GM23338 (cell line): Measurements from ENCODE around the gene DCBLD1. TPM values are rescaled to one million over a fixed set of nuclear protein-coding genes. Genes with fewer than 3 reads are reported as not detected.

Source experiments
- ATAC-seq: fragments of 200-7000 bp; cut with Tn5 transposase; 3 replicates; pipeline ENCODE4 v1.9.1; 2020
- DNase-seq: peaks from one replicate; pipeline ENCODE4 v3.0.0-alpha.2; 2015; ENCODE audit warnings: low spot score
- H2AFZ ChIP-seq: fragments of 200-600 bp; sonication (generic); 2 replicates; pipeline ENCODE4 v1.8.0; 2016; ENCODE audit warnings: antibody characterized with exemption, mild to moderate bottlenecking, moderate library complexity
- H3F3A ChIP-seq: fragments of 200-600 bp; sonication (generic); replicated peaks from 2 replicates; pipeline ENCODE4 v1.8.0; 2017; ENCODE audit warnings: antibody characterized with exemption, mixed run types, low read depth
- H3K27ac ChIP-seq: fragments of 200-600 bp; sonication (generic); 2 replicates; pipeline ENCODE4 v1.6.1; 2016; ENCODE audit warnings: low read depth
- H3K27me3 ChIP-seq: fragments of 200-600 bp; sonication (generic); 2 replicates; pipeline ENCODE4 v1.8.0; 2016; ENCODE audit warnings: mild to moderate bottlenecking, mixed run types, moderate library complexity; ENCODE audit not compliant: insufficient read depth
- H3K36me3 ChIP-seq: fragments of 200-600 bp; sonication (generic); 2 replicates; pipeline ENCODE4 v1.8.0; 2016; ENCODE audit warnings: mild to moderate bottlenecking; ENCODE audit not compliant: insufficient read depth
- H3K4me1 ChIP-seq: fragments of 200-600 bp; sonication (generic); 2 replicates; pipeline ENCODE4 v1.8.0; 2016; ENCODE audit warnings: mild to moderate bottlenecking, moderate library complexity; ENCODE audit not compliant: insufficient read depth
- H3K4me2 ChIP-seq: fragments of 200-600 bp; sonication (generic); 2 replicates; pipeline ENCODE4 v1.7.1; 2017; ENCODE audit warnings: mixed run types
- H3K4me3 ChIP-seq: fragments of 200-600 bp; sonication (generic); 2 replicates; pipeline ENCODE4 v1.6.1; 2016; ENCODE audit warnings: mixed run types
- H3K79me2 ChIP-seq: fragments of 200-600 bp; sonication (generic); replicated peaks from 2 replicates; pipeline ENCODE4 v1.8.0; 2017; ENCODE audit warnings: mild to moderate bottlenecking; ENCODE audit not compliant: insufficient read depth
- H3K9me2 ChIP-seq: fragments of 200-600 bp; sonication (generic); 2 replicates; pipeline ENCODE4 v1.8.0; 2017; ENCODE audit not compliant: insufficient read depth
- H4K20me1 ChIP-seq: fragments of 200-600 bp; sonication (generic); replicated peaks from 2 replicates; pipeline ENCODE4 v1.8.0; 2017; ENCODE audit warnings: mild to moderate bottlenecking; ENCODE audit not compliant: insufficient read depth
- H3K27ac Mint-ChIP-seq: 2 replicates; pipeline ENCODE4 v1.8.0; 2020; ENCODE audit warnings: inconsistent platforms, mild to moderate bottlenecking, moderate library complexity, mixed read lengths
- H3K27me3 Mint-ChIP-seq: 3 replicates; pipeline ENCODE4 v1.8.0; 2022; ENCODE audit warnings: low read depth, mild to moderate bottlenecking, moderate library complexity, mixed read lengths, inconsistent platforms; ENCODE audit not compliant: insufficient read depth, poor library complexity
- H3K36me3 Mint-ChIP-seq: 3 replicates; pipeline ENCODE4 v1.8.0; 2021; ENCODE audit warnings: low read depth, mild to moderate bottlenecking, inconsistent platforms, moderate library complexity, mixed read lengths
- H3K4me1 Mint-ChIP-seq: 3 replicates; pipeline ENCODE4 v1.8.0; 2020; ENCODE audit warnings: mild to moderate bottlenecking, inconsistent platforms, mixed read lengths
- H3K4me3 Mint-ChIP-seq: 3 replicates; pipeline ENCODE4 v1.8.0; 2021; ENCODE audit warnings: moderate library complexity, mild to moderate bottlenecking, inconsistent platforms, mixed read lengths
- H3K9me3 Mint-ChIP-seq: 3 replicates; pipeline ENCODE4 v1.8.0; 2020; ENCODE audit warnings: moderate library complexity, mild to moderate bottlenecking, inconsistent platforms, mixed read lengths
- CREB1 ChIP-seq: fragments of 250-450 bp; sonication (Bioruptor Pico); IDR thresholded peaks from 2 replicates; pipeline ENCODE4 v1.5.0; 2020; ENCODE audit warnings: low read depth, mild to moderate bottlenecking, moderate library complexity
- EZH2 ChIP-seq: fragments of 200-600 bp; sonication (generic); IDR thresholded peaks from one replicate; pipeline ENCODE4 v1.8.0; 2017; ENCODE audit warnings: antibody characterized with exemption, mild to moderate bottlenecking, low read depth; ENCODE audit not compliant: unreplicated experiment
- STAT1 ChIP-seq: IDR thresholded peaks from one replicate; pipeline ENCODE4 v1.6.1; 2016; ENCODE audit warnings: antibody characterized with exemption; ENCODE audit not compliant: unreplicated experiment
- ZNF114 ChIP-seq: fragments of 250-450 bp; sonication (Bioruptor Pico); IDR thresholded peaks from 2 replicates; pipeline ENCODE4 v1.5.0; 2020; ENCODE audit warnings: mild to moderate bottlenecking, moderate library complexity
- ZNF462 ChIP-seq: fragments of 250-450 bp; sonication (Bioruptor Pico); IDR thresholded peaks from 2 replicates; pipeline ENCODE4 v1.5.0; 2020; ENCODE audit warnings: mild to moderate bottlenecking, moderate library complexity
- polyA plus RNA-seq: library from polyadenylated mRNA; unstranded; fragments of >200 nt; fragmentation: Nextera tagmentation; extraction: Ambion mirVana; gene quantifications from 2 replicates; pipeline ENCODE4 v1.2.1, GENCODE V29; 2016
- total RNA-seq: library from RNA; depleted of rRNA; stranded (reverse); fragments of >200 nt; shearing (Covaris generic); gene quantifications from 2 replicates; pipeline ENCODE4 v1.2.3, GENCODE V29; 2014

DCBLD1 gene
- total and polyA plus RNA-seq, 2 experiments from 2014 or later, result 4.2 to 7.6 TPM

GRCh38 chr6:117494694-117495318 is 12.3 kb downstream of the DCBLD1 start (continued):
- TF ChIP-seq ZNF462 (CRISPR knock-in tag), result no peak
- TF ChIP-seq EZH2, result no peak
- TF ChIP-seq STAT1, result no peak
- TF ChIP-seq ZNF114 (CRISPR knock-in tag), result no peak

- Mint-ChIP-seq H3K4me3 (no peak overlapping the region), H3K9me3 (no peaks in the 10 kb centered on the region), H3K27me3 (no peaks in the 10 kb centered on the region), H3K27ac (no peak overlapping the region), H3K4me1 (peaks cover 7% of the 10 kb centered on the region; the same call in 2 of the 3 replicates), H3K36me3 (no peaks in the 10 kb centered on the region)
- Histone ChIP-seq H3K36me3 (no peaks in the 10 kb centered on the region), H3F3A (no peaks in the 10 kb centered on the region), H3K4me1 (no peaks in the 10 kb centered on the region), H3K4me2 (no peak overlapping the region), H3K79me2 (no peaks in the 10 kb centered on the region; the same call in 1 of the 2 replicates), H4K20me1 (no peaks in the 10 kb centered on the region), H2AFZ (no peak overlapping the region), H3K27me3 (no peaks in the 10 kb centered on the region), H3K4me3 (no peak overlapping the region), H3K27ac (no peak overlapping the region), H3K9me2 (no peaks in the 10 kb centered on the region)
- TF ChIP-seq CREB1, result no peak
- ATAC-seq, result no peak
- DNase-seq, result no peak
Measured at GRCh38 chr6:117495425-117495824, 13.0 kb downstream of the DCBLD1 start.
